Measurements from ENCODE around the gene CCDC149.

CCDC149 gene

DNA sequence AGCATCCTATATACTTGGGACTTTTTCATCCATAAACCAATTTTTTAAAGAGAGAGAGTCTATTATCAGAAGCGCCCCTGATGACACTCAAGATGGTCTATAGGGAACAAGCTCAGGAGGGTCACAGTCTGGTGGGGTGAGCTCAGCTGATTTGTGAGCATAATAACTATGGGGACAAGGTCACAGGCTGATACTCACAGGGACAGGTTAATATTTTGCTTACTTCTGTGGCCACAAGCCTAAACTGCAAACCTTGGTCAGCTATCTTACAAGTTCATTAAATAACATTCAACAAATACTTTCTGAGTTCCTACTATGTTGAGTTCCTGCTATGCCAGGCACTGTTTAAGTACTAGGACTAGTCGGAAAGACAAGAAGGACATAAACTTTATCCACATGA lies 10.2 kb upstream of the CCDC149 start:
- TF ChIP-seq GLIS3 (CRISPR knock-in tag; IDR thresholded peaks at IDR 0.05) (no peak), ISL1 (CRISPR knock-in tag; IDR thresholded peaks at IDR 0.05) (no peak), ZNF565 (CRISPR knock-in tag; conservative IDR thresholded peaks at IDR 0.05; ENCODE audit: low read depth) (no peak), TCF4 (CRISPR knock-in tag; IDR thresholded peaks at IDR 0.05; ENCODE audit: borderline replicate concordance) (no peak), OSR1 (CRISPR knock-in tag; IDR thresholded peaks at IDR 0.05) (no peak), BACH2 (CRISPR knock-in tag; IDR thresholded peaks at IDR 0.05; ENCODE audit: borderline replicate concordance) (no peak), TOX (CRISPR knock-in tag; IDR thresholded peaks at IDR 0.05; ENCODE audit: borderline replicate concordance) (no peak), RARB (CRISPR knock-in tag; IDR thresholded peaks at IDR 0.05) (no peak), ZNF8 (CRISPR knock-in tag; IDR thresholded peaks at IDR 0.05) (no peak), ZFP30 (CRISPR knock-in tag; IDR thresholded peaks at IDR 0.05) (no peak), ZFP3 (CRISPR knock-in tag; IDR thresholded peaks at IDR 0.05) (no peak), CSDC2 (CRISPR knock-in tag; IDR thresholded peaks at IDR 0.05) (no peak), ESRRG (CRISPR knock-in tag; IDR thresholded peaks at IDR 0.05) (no peak)
- TF ChIP-seq, protein P1, sequence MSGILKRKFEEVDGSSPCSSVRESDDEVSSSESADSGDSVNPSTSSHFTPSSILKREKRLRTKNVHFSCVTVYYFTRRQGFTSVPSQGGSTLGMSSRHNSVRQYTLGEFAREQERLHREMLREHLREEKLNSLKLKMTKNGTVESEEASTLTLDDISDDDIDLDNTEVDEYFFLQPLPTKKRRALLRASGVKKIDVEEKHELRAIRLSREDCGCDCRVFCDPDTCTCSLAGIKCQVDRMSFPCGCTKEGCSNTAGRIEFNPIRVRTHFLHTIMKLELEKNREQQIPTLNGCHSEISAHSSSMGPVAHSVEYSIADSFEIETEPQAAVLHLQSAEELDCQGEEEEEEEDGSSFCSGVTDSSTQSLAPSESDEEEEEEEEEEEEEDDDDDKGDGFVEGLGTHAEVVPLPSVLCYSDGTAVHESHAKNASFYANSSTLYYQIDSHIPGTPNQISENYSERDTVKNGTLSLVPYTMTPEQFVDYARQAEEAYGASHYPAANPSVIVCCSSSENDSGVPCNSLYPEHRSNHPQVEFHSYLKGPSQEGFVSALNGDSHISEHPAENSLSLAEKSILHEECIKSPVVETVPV (CRISPR knock-in tag; IDR thresholded peaks at IDR 0.05) = no peak
- TF ChIP-seq, protein P2, sequence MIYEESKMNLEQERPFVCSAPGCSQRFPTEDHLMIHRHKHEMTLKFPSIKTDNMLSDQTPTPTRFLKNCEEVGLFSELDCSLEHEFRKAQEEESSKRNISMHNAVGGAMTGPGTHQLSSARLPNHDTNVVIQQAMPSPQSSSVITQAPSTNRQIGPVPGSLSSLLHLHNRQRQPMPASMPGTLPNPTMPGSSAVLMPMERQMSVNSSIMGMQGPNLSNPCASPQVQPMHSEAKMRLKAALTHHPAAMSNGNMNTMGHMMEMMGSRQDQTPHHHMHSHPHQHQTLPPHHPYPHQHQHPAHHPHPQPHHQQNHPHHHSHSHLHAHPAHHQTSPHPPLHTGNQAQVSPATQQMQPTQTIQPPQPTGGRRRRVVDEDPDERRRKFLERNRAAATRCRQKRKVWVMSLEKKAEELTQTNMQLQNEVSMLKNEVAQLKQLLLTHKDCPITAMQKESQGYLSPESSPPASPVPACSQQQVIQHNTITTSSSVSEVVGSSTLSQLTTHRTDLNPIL (CRISPR knock-in tag; IDR thresholded peaks at IDR 0.05; ENCODE audit: low read depth) = no peak
- TF ChIP-seq, protein P3, sequence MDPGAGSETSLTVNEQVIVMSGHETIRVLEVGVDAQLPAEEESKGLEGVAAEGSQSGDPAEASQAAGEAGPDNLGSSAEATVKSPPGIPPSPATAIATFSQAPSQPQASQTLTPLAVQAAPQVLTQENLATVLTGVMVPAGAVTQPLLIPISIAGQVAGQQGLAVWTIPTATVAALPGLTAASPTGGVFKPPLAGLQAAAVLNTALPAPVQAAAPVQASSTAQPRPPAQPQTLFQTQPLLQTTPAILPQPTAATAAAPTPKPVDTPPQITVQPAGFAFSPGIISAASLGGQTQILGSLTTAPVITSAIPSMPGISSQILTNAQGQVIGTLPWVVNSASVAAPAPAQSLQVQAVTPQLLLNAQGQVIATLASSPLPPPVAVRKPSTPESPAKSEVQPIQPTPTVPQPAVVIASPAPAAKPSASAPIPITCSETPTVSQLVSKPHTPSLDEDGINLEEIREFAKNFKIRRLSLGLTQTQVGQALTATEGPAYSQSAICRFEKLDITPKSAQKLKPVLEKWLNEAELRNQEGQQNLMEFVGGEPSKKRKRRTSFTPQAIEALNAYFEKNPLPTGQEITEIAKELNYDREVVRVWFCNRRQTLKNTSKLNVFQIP (CRISPR knock-in tag; IDR thresholded peaks at IDR 0.05; ENCODE audit: borderline replicate concordance, low read depth) = no peak
- TF ChIP-seq, protein P4, sequence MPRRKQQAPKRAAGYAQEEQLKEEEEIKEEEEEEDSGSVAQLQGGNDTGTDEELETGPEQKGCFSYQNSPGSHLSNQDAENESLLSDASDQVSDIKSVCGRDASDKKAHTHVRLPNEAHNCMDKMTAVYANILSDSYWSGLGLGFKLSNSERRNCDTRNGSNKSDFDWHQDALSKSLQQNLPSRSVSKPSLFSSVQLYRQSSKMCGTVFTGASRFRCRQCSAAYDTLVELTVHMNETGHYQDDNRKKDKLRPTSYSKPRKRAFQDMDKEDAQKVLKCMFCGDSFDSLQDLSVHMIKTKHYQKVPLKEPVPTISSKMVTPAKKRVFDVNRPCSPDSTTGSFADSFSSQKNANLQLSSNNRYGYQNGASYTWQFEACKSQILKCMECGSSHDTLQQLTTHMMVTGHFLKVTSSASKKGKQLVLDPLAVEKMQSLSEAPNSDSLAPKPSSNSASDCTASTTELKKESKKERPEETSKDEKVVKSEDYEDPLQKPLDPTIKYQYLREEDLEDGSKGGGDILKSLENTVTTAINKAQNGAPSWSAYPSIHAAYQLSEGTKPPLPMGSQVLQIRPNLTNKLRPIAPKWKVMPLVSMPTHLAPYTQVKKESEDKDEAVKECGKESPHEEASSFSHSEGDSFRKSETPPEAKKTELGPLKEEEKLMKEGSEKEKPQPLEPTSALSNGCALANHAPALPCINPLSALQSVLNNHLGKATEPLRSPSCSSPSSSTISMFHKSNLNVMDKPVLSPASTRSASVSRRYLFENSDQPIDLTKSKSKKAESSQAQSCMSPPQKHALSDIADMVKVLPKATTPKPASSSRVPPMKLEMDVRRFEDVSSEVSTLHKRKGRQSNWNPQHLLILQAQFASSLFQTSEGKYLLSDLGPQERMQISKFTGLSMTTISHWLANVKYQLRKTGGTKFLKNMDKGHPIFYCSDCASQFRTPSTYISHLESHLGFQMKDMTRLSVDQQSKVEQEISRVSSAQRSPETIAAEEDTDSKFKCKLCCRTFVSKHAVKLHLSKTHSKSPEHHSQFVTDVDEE (CRISPR knock-in tag; IDR thresholded peaks at IDR 0.05) = no peak
- ATAC-seq = no peak

DNA sequence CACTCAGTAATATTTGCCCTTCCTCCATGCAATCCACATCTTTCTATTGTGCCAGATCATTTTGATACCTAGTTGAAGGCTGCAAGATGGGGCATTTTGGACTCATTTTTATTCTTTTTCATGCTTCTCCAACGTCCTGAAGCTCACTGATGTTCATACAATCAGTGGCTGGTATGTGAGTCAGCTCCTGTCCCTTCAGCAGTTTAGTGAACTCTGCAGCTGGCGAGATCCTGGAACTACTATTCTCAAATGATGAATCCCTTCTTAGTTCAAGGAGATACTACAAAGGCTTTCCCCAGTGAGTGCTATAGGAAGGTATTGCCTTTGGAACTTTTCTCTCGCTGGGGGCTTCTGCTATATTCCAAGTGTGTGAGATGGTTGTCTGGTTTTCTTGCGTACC lies 9.6 kb upstream of the CCDC149 start:
- ATAC-seq = no peak; the same call in 2 of the 3 replicates
- TF ChIP-seq, protein P1 (CRISPR knock-in tag; IDR thresholded peaks at IDR 0.05) = no peak
- no peak for TF ChIP-seq BACH2 (CRISPR knock-in tag; IDR thresholded peaks at IDR 0.05; ENCODE audit: borderline replicate concordance)
- no peak for TF ChIP-seq CSDC2 (CRISPR knock-in tag; IDR thresholded peaks at IDR 0.05)
- TF ChIP-seq PPARA (CRISPR knock-in tag; IDR thresholded peaks at IDR 0.05; ENCODE audit: borderline replicate concordance) = no peak
- TF ChIP-seq OSR1 (CRISPR knock-in tag; IDR thresholded peaks at IDR 0.05) = no peak
- no peak for TF ChIP-seq ZFP3 (CRISPR knock-in tag; IDR thresholded peaks at IDR 0.05)
- TF ChIP-seq, protein P3 (CRISPR knock-in tag; IDR thresholded peaks at IDR 0.05; ENCODE audit: borderline replicate concordance, low read depth) = no peak

DNA sequence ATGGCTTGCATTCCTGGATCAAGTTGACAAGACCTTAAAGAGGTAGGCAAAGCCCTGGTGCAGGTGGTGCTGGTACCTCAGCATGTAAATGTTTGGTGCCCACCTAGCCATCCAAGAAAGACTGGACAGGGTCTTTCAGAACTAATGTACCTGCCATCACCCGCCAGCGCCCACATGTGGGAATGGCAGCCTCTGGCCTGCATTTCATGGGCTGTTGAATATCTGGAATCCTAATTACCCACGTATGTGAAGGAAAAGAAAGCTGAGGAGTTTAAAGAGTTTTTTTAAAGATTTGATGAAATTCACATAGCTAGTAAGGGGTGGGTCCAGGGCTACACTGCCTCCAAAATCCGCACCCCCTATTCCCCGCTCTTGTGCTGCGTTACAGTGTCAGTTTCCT lies 8.6 kb upstream of the CCDC149 start:
- no peak for ATAC-seq
- TF ChIP-seq ESRRG (CRISPR knock-in tag; IDR thresholded peaks at IDR 0.05) (no peak), RARB (CRISPR knock-in tag; IDR thresholded peaks at IDR 0.05) (no peak), ZC3H10 (CRISPR knock-in tag; IDR thresholded peaks at IDR 0.05) (no peak), TCF4 (CRISPR knock-in tag; IDR thresholded peaks at IDR 0.05; ENCODE audit: borderline replicate concordance) (no peak), OSR1 (CRISPR knock-in tag; IDR thresholded peaks at IDR 0.05) (no peak), ZNF70 (CRISPR knock-in tag; IDR thresholded peaks at IDR 0.05) (no peak), PPARA (CRISPR knock-in tag; IDR thresholded peaks at IDR 0.05; ENCODE audit: borderline replicate concordance) (no peak), BACH2 (CRISPR knock-in tag; IDR thresholded peaks at IDR 0.05; ENCODE audit: borderline replicate concordance) (no peak), CSDC2 (CRISPR knock-in tag; IDR thresholded peaks at IDR 0.05) (no peak), ISL1 (CRISPR knock-in tag; IDR thresholded peaks at IDR 0.05) (no peak)
- TF ChIP-seq, protein P1 (CRISPR knock-in tag; IDR thresholded peaks at IDR 0.05) = no peak
- TF ChIP-seq, protein P2 (CRISPR knock-in tag; IDR thresholded peaks at IDR 0.05; ENCODE audit: low read depth) = no peak
- TF ChIP-seq, protein P5, sequence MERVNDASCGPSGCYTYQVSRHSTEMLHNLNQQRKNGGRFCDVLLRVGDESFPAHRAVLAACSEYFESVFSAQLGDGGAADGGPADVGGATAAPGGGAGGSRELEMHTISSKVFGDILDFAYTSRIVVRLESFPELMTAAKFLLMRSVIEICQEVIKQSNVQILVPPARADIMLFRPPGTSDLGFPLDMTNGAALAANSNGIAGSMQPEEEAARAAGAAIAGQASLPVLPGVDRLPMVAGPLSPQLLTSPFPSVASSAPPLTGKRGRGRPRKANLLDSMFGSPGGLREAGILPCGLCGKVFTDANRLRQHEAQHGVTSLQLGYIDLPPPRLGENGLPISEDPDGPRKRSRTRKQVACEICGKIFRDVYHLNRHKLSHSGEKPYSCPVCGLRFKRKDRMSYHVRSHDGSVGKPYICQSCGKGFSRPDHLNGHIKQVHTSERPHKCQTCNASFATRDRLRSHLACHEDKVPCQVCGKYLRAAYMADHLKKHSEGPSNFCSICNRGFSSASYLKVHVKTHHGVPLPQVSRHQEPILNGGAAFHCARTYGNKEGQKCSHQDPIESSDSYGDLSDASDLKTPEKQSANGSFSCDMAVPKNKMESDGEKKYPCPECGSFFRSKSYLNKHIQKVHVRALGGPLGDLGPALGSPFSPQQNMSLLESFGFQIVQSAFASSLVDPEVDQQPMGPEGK (CRISPR knock-in tag; IDR thresholded peaks at IDR 0.05; ENCODE audit: borderline replicate concordance) = no peak

All from SK-N-SH treated with all-trans-retinoic acid at 6 μM for 48 hours (cell line).